Spinal cord (tissue), 10 donors: ENCODE data around the gene KIAA0232. TPM values are rescaled to one million over a fixed set of nuclear protein-coding genes. Genes with fewer than 3 reads are reported as not detected.
"Not testable (repeated sequence)": the region's sequence is repeated elsewhere in the genome, so short reads cannot be mapped to it uniquely, and the experiment has no call there.

ENCODE experiments used
- DNase-seq, 6 donors: peaks; one replicate each; pipeline versions ENCODE4 v3.0.0 to v3.0.0-alpha.2; 2013 to 2015; ENCODE audit warnings: low spot score in 6 of 6, low read depth in 4 of 6
- H3K27ac ChIP-seq: one replicate; pipeline ENCODE4 v1.5.1; 2013; ENCODE audit warnings: low read depth, low read length, control low read depth
- H3K27me3 ChIP-seq: one replicate; pipeline ENCODE4 v1.6.1; 2013; ENCODE audit warnings: low read length; ENCODE audit not compliant: control insufficient read depth, insufficient read depth
- H3K36me3 ChIP-seq: one replicate; pipeline ENCODE4 v1.6.1; 2013; ENCODE audit warnings: low read length; ENCODE audit not compliant: control insufficient read depth, insufficient read depth
- H3K4me1 ChIP-seq: one replicate; pipeline ENCODE4 v1.6.1; 2013; ENCODE audit warnings: low read length; ENCODE audit not compliant: control insufficient read depth, insufficient read depth
- H3K4me3 ChIP-seq: one replicate; pipeline ENCODE4 v1.5.1; 2013; ENCODE audit warnings: low read depth, low read length, control low read depth
- H3K9me3 ChIP-seq: one replicate; pipeline ENCODE4 v1.6.1; 2013; ENCODE audit warnings: low read length; ENCODE audit not compliant: control insufficient read depth, insufficient read depth
- WGBS: methylation state at CpG from one replicate; pipeline ENCODE4 v1.1.5; 2013; ENCODE audit warnings: missing lambda C conversion rate; ENCODE audit not compliant: insufficient coverage; 5-methylcytosine and 5-hydroxymethylcytosine counted together
- polyA plus RNA-seq, 2 donors: library from polyadenylated mRNA; unstranded; fragments of 120-200 nt; gene quantifications; one replicate each; pipeline ENCODE4 v1.2.1, GENCODE V29; 2013; ENCODE audit not compliant: insufficient read length in 2 of 2
- total RNA-seq, 2 donors: library from RNA; depleted of rRNA in 1 of 2; stranded (reverse); fragments of 120-200 nt in 1 of 2; fragments of >200 nt in 1 of 2; gene quantifications; one replicate each; pipeline versions ENCODE4 v1.2.3 to v1.2.4, GENCODE V29; 2013 to 2014
- donor health status: healthy.

The KIAA0232 gene
- total and polyA plus RNA-seq, 4 donors: 34.8 to 59.9 (median 45.7) TPM

DNA sequence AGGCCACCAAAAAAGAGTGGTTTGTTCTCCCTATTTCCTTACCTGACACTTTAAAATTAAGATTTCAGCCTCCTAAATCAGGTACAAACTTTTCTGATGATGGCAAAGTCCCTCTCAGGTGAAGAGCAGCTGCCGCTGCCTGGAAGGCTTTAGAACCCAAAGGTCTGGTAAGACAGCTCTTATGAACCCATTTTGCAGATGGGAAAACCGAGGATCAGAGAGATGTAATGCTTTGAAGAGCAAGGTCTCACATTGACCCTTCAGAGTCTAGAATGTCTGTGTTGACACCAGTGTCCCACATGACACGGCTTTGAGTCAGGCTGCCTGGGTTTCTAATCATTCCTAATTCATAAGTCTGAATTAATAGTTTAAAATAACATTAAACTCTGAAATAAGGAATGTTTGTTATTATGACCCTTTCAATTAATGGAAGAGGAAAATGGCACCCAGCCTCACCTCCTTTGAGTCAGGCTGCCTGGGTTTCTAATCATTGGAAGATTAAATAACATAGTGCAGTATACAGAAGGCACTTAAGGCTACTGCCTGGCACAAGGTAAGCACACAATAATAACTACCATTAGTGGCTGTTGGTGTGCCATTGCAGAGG is 27.9 kb upstream of the KIAA0232 start:
- no peaks in the 10 kb centered on the region for H3K36me3 ChIP-seq
- DNase-seq: no peak
- H3K9me3 ChIP-seq: no peaks in the 10 kb centered on the region
- no peaks in the 10 kb centered on the region for H3K27me3 ChIP-seq
- H3K4me1 ChIP-seq: peaks cover 3% of the 10 kb centered on the region
- WGBS: no CpG with 5 or more reads among the region's 3 CpGs
- no peak overlapping the region for H3K4me3 ChIP-seq
- no peak overlapping the region for H3K27ac ChIP-seq

DNA sequence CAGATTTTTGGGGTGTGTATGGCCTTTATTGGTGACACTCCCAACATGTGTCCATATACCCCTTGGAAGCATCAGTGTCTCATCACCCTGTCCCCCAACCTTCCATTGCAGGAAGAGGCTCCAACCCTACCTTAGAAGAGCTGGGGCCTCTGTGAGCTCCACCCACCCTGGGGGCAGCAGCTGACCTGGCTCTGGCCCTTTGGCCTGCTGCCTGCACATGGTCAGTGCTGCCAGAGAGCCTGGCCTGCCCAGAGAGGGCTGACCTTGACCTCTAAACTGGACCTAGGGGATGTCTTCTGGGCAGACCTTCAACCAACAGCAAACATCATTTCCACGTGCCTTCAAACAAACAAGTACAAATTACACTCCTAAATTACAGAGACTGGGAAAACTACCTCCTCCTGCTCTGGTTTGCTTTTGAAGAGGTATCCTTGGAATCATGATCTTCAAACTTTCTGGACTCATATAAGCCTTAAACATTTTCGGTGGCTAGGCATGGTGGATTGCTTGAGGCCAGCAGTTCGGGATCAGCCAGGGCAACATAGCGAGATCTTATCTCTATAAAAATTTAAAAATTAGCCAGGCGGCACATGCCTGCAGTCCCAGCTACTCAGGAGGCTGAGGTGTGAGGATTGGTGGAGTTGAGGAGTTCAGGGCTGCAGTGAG is 27.3 kb upstream of the KIAA0232 start:
- DNase-seq: no peak
- Histone ChIP-seq H3K27me3 (no peaks in the 10 kb centered on the region), H3K4me1 (no peaks in the 10 kb centered on the region), H3K36me3 (no peaks in the 10 kb centered on the region), H3K9me3 (no peaks in the 10 kb centered on the region), H3K4me3 (no peak overlapping the region), H3K27ac (no peak overlapping the region)
- WGBS: 83% methylated on average over 2 of the region's 5 CpGs

- not testable (repeated sequence) for H3K4me1 ChIP-seq, H3K27me3 ChIP-seq, DNase-seq, H3K27ac ChIP-seq, H3K9me3 ChIP-seq, H3K36me3 ChIP-seq, H3K4me3 ChIP-seq
- 80% methylated on average over 1 of the region's 6 CpGs for WGBS
Measured at GRCh38 chr4:6756345-6756744, 26.2 kb upstream of the KIAA0232 start.

DNA sequence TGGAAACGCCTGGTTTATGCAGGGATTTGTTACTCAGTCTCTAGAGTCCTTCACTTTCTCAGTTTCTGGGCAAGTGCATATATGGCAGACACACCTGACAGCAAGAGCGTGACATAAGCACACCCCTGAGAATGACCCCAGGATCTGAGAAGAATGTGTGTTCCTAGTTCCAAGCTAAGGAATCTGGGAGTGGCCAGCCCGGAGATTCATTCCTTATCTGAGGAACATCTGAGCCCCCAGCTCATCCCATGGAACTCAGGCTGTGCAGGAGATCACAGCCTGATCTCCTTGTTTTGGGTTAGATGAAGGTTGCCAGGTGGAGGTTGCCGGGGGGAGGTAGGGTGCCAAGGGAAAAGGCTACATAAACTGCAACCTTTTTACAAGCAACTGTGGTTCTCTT is 23.8 kb upstream of the KIAA0232 start:
- Histone ChIP-seq H3K4me3 (no peak overlapping the region), H3K27ac (no peak overlapping the region), H3K36me3 (no peaks in the 10 kb centered on the region), H3K9me3 (no peaks in the 10 kb centered on the region), H3K27me3 (no peaks in the 10 kb centered on the region), H3K4me1 (peaks cover 18% of the 10 kb centered on the region)
- no peak for DNase-seq
- 87% methylated on average over 2 of the region's 4 CpGs for WGBS

DNA sequence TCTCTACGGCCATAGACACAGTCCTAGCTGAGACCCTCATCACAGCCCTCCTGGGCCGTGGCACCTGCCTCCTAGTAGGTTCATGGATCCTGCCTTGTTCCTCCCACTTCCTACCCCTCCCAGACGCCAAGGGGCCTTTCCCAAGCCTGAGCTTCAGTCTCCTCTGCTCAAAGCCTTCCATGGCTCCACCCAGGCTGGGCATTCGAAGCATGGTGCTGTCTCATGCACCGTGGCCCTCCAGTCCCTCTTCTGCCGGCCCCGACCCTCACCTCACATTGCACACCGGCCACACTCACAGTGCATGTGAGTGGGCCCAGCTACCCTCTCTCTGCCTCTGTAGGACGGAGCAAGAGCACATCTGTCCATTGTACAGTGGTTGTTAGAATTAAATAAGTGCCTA is 21.7 kb upstream of the KIAA0232 start:
- Histone ChIP-seq H3K4me3 (no peak overlapping the region), H3K9me3 (no peaks in the 10 kb centered on the region), H3K4me1 (peaks cover 18% of the 10 kb centered on the region), H3K27me3 (no peaks in the 10 kb centered on the region), H3K36me3 (no peaks in the 10 kb centered on the region), H3K27ac (no peak overlapping the region)
- WGBS: 89% methylated on average over 7 of the region's 9 CpGs
- DNase-seq: no peak

- Histone ChIP-seq H3K27ac (peak overlapping the region; percentile 33), H3K27me3 (no peaks in the 10 kb centered on the region), H3K9me3 (no peaks in the 10 kb centered on the region), H3K36me3 (no peaks in the 10 kb centered on the region), H3K4me1 (peaks cover 18% of the 10 kb centered on the region), H3K4me3 (no peak overlapping the region)
- DNase-seq: peak in 2 of 6 donors; percentile 29 to 56
- WGBS: 57% methylated on average over 29 of the region's 35 CpGs
Measured at GRCh38 chr4:6761649-6762615, 20.6 kb upstream of the KIAA0232 start.

GRCh38 chr4:6763330-6763851 is 19.1 kb upstream of the KIAA0232 start:
- H3K27ac ChIP-seq: no peak overlapping the region
- WGBS: 79% methylated on average over 16 of the region's 16 CpGs
- no peaks in the 10 kb centered on the region for H3K27me3 ChIP-seq
- DNase-seq: no peak
- no peaks in the 10 kb centered on the region for H3K36me3 ChIP-seq
- H3K9me3 ChIP-seq: no peaks in the 10 kb centered on the region
- peaks cover 27% of the 10 kb centered on the region for H3K4me1 ChIP-seq
- H3K4me3 ChIP-seq: no peak overlapping the region

DNA sequence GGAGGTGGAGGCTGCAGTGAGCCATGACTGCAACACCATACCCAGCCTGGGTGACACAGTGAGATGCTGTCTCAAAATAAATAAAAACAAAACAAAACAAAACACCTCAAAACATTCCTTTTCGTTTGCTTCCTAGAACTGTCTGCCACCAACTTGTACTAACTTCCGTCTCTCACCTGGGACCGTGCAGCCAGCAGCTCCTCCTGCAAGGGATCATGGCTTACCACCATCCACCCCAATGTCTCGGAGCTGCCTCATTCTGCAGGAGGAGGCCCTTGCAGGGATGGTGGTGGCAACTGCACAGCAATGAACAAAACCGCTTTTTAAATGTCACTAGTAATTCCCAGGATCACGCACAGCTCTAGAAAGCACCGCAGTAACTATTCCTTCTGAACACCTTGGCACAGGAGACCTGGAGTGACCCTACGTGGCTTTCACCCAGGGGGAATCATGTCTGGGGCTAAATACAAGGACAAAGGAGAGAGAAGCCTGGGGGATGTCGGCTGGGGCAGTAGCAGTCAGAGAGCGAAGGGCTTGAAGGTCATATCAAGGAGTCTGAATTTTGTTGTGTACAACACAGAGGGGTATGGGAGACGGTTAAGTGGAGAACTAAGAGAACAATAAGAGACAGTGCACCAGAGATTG is 17.4 kb upstream of the KIAA0232 start:
- no peak overlapping the region for H3K27ac ChIP-seq
- DNase-seq: no peak
- no peaks in the 10 kb centered on the region for H3K36me3 ChIP-seq
- H3K4me1 ChIP-seq: peaks cover 31% of the 10 kb centered on the region
- no peak overlapping the region for H3K4me3 ChIP-seq
- H3K9me3 ChIP-seq: no peaks in the 10 kb centered on the region
- H3K27me3 ChIP-seq: no peaks in the 10 kb centered on the region
- 82% methylated on average over 9 of the region's 11 CpGs for WGBS

DNA sequence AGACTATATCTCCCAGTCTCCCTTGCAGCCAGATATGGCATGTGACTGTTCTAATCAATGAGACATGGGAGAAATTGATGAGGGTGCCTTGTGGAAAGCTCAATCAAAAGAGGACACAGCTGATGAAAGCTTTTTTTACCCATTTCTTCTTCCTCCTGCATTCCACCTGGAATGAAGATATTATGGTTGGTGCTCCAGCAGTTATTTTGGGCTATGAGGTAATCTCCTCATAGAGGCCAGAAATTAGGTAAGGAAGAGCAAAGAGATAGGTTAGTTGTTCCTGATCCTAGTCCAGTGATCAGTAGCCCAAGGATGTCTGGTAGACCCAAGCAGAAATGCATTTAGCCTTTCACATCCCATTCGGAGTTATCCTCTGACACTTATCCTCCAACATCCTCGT is 16.8 kb upstream of the KIAA0232 start:
- H3K9me3 ChIP-seq: no peaks in the 10 kb centered on the region
- WGBS: 94% methylated on average over 2 of the region's 2 CpGs
- no peak overlapping the region for H3K27ac ChIP-seq
- no peak overlapping the region for H3K4me3 ChIP-seq
- no peaks in the 10 kb centered on the region for H3K36me3 ChIP-seq
- H3K4me1 ChIP-seq: peaks cover 30% of the 10 kb centered on the region
- no peaks in the 10 kb centered on the region for H3K27me3 ChIP-seq
- no peak for DNase-seq
